OCI-LY3 (cell line): Measurements from ENCODE around the gene TRIM8.

Experiments used
- H2AFZ ChIP-seq: fragments of 200-600, 300-600 bp; shearing (Covaris generic); 2 replicates; pipeline ENCODE4 v1.6.0; 2014; ENCODE audit warnings: antibody characterized with exemption, low read depth, low read length
- H3K27ac ChIP-seq: fragments of 200-600, 300-600 bp; sonication (generic); 2 replicates; pipeline ENCODE4 v1.5.1; 2014; ENCODE audit warnings: mild to moderate bottlenecking, low read length, moderate library complexity, mixed read lengths
- H3K27me3 ChIP-seq: fragments of 200-600, 300-600 bp; sonication (generic); 2 replicates; pipeline ENCODE4 v1.6.1; 2014; ENCODE audit warnings: low read depth, low read length, mixed read lengths
- H3K36me3 ChIP-seq: fragments of 200-600, 300-600 bp; sonication (generic); replicated peaks from 2 replicates; pipeline ENCODE3; 2014; ENCODE audit warnings: low read depth, low read length, mixed read lengths
- H3K4me1 ChIP-seq: fragments of 300-600, 200-600 bp; sonication (generic); 2 replicates; pipeline ENCODE4 v1.6.1; 2014; ENCODE audit warnings: low read length, mixed read lengths
- H3K4me2 ChIP-seq: fragments of 200-600, 300-600 bp; sonication (generic); 2 replicates; pipeline ENCODE4 v1.6.1; 2014; ENCODE audit warnings: low read length, mixed read lengths
- H3K4me3 ChIP-seq: fragments of 300-600, 200-600 bp; sonication (generic); 2 replicates; pipeline ENCODE4 v1.5.1; 2014; ENCODE audit warnings: antibody characterized with exemption, mild to moderate bottlenecking, low read length, moderate library complexity
- H3K79me2 ChIP-seq: fragments of 300-600, 200-600 bp; shearing (Covaris generic); 2 replicates; pipeline ENCODE4 v1.6.1; 2014; ENCODE audit warnings: mild to moderate bottlenecking, low read length, mixed read lengths
- H3K9ac ChIP-seq: fragments of 300-600, 200-600 bp; shearing (Covaris generic); 2 replicates; pipeline ENCODE4 v1.6.0; 2014; ENCODE audit warnings: mild to moderate bottlenecking, low read length, moderate library complexity
- H3K9me3 ChIP-seq: fragments of 200-600, 300-600 bp; shearing (Covaris generic); 2 replicates; pipeline ENCODE4 v1.6.1; 2014; ENCODE audit warnings: low read length, mixed read lengths; ENCODE audit not compliant: insufficient read depth
- H4K20me1 ChIP-seq: fragments of 200-600, 300-600 bp; sonication (generic); 2 replicates; pipeline ENCODE4 v1.6.1; 2016; ENCODE audit warnings: low read length, mixed read lengths; ENCODE audit not compliant: insufficient read depth
- CTCF ChIP-seq: fragments of 200-600, 300-600 bp; sonication (generic); IDR thresholded peaks from 2 replicates; pipeline ENCODE4 v1.5.1; 2014; ENCODE audit warnings: antibody characterized with exemption, low read length, low read depth
- EZH2phosphoT487 ChIP-seq: fragments of 200-600 bp; shearing (Covaris generic); IDR thresholded peaks from 2 replicates; pipeline ENCODE4 v1.6.1; 2018; ENCODE audit warnings: antibody characterized with exemption, mixed run types, low read depth

TRIM8 gene

GRCh38 chr10:102675666-102676533 lies 31.6 kb downstream of the TRIM8 start:
- TF ChIP-seq EZH2phosphoT487 (no peak), CTCF (no peak)
- Histone ChIP-seq H3K36me3 (no peaks in the 10 kb centered on the region), H2AFZ (no peak overlapping the region), H3K27ac (no peak overlapping the region), H3K4me2 (no peak overlapping the region), H3K4me1 (peaks cover 9% of the 10 kb centered on the region), H3K4me3 (no peak overlapping the region), H3K9me3 (no peaks in the 10 kb centered on the region), H3K79me2 (no peaks in the 10 kb centered on the region), H3K27me3 (no peaks in the 10 kb centered on the region), H3K9ac (no peak overlapping the region), H4K20me1 (no peaks in the 10 kb centered on the region)

- Histone ChIP-seq H4K20me1 (no peaks in the 10 kb centered on the region), H3K9ac (no peak overlapping the region), H3K27ac (no peak overlapping the region), H3K4me2 (no peak overlapping the region), H3K36me3 (peaks cover 2% of the 10 kb centered on the region), H3K79me2 (no peaks in the 10 kb centered on the region), H3K4me1 (peaks cover 9% of the 10 kb centered on the region), H3K9me3 (no peaks in the 10 kb centered on the region), H2AFZ (no peak overlapping the region), H3K4me3 (no peak overlapping the region), H3K27me3 (no peaks in the 10 kb centered on the region)
- TF ChIP-seq EZH2phosphoT487 (no peak), CTCF (no peak)
Observed at GRCh38 chr10:102676534-102677315, 32.4 kb downstream of the TRIM8 start.

- no peaks in the 10 kb centered on the region for H3K27me3 ChIP-seq
- no peak for TF ChIP-seq CTCF
- no peak for TF ChIP-seq EZH2phosphoT487
- no peak overlapping the region for H3K27ac ChIP-seq
- H3K4me1 ChIP-seq, result peaks cover 9% of the 10 kb centered on the region
- H2AFZ ChIP-seq, result no peak overlapping the region
- peaks cover 4% of the 10 kb centered on the region for H3K36me3 ChIP-seq
- no peak overlapping the region for H3K9ac ChIP-seq
- H3K9me3 ChIP-seq, result no peaks in the 10 kb centered on the region
- H3K4me3 ChIP-seq, result no peak overlapping the region
- no peaks in the 10 kb centered on the region for H3K79me2 ChIP-seq
- H4K20me1 ChIP-seq, result no peaks in the 10 kb centered on the region
- H3K4me2 ChIP-seq, result no peak overlapping the region
Observed at GRCh38 chr10:102677331-102678067, 33.2 kb downstream of the TRIM8 start.

GRCh38 chr10:102678068-102678400 lies 33.8 kb downstream of the TRIM8 start:
- TF ChIP-seq EZH2phosphoT487 (no peak), CTCF (no peak)
- H3K4me3 ChIP-seq, result no peak overlapping the region
- H2AFZ ChIP-seq, result no peak overlapping the region
- no peak overlapping the region for H3K27ac ChIP-seq
- no peaks in the 10 kb centered on the region for H3K27me3 ChIP-seq
- no peaks in the 10 kb centered on the region for H3K79me2 ChIP-seq
- peaks cover 4% of the 10 kb centered on the region for H3K36me3 ChIP-seq
- peaks cover 9% of the 10 kb centered on the region for H3K4me1 ChIP-seq
- H3K9ac ChIP-seq, result no peak overlapping the region
- H3K4me2 ChIP-seq, result no peak overlapping the region
- no peaks in the 10 kb centered on the region for H4K20me1 ChIP-seq
- no peaks in the 10 kb centered on the region for H3K9me3 ChIP-seq
